Urinary bladder (tissue), 4 donors: Measurements from ENCODE around the gene MRPS5. TPM values are rescaled to one million over a fixed set of nuclear protein-coding genes. Genes with fewer than 3 reads are reported as not detected.
A peak's percentile ranks its signal among the peaks of the same experiment; 100 is the strongest.

Experiments
- DNase-seq: peaks from one replicate; pipeline ENCODE4 v3.0.0-alpha.2; 2015; ENCODE audit errors: extremely low spot score
- H3K27ac ChIP-seq: one replicate; pipeline ENCODE4 v1.5.1; 2013; ENCODE audit warnings: low read depth, mild to moderate bottlenecking, moderate library complexity
- H3K36me3 ChIP-seq: one replicate; pipeline ENCODE4 v1.6.1; 2013; ENCODE audit warnings: mild to moderate bottlenecking, moderate library complexity; ENCODE audit not compliant: insufficient read depth
- H3K4me1 ChIP-seq: one replicate; pipeline ENCODE4 v1.6.1; 2013; ENCODE audit warnings: mild to moderate bottlenecking, moderate library complexity; ENCODE audit not compliant: insufficient read depth
- H3K4me3 ChIP-seq: one replicate; pipeline ENCODE4 v1.5.1; 2013; ENCODE audit warnings: low read depth, low read length
- WGBS: extraction: QIAGEN DNeasy Blood & Tissue Kit; methylation state at CpG from one replicate; pipeline ENCODE4 v1.1.7; 2013; 5-methylcytosine and 5-hydroxymethylcytosine counted together
- polyA plus RNA-seq: library from polyadenylated mRNA; stranded (reverse); fragments of 200-250 nt; gene quantifications from one replicate; pipeline ENCODE4 v1.2.3, GENCODE V29; 2013
- total RNA-seq: library from RNA; depleted of rRNA; stranded (reverse); fragments of >200 nt; gene quantifications from one replicate; pipeline ENCODE4 v1.2.3, GENCODE V29; 2014
- donor health status: healthy with polysubstance abuse.
- donor health status: healthy.

Gene MRPS5
- total RNA-seq: 43.5 TPM
- polyA plus RNA-seq: 49.3 TPM

DNA sequence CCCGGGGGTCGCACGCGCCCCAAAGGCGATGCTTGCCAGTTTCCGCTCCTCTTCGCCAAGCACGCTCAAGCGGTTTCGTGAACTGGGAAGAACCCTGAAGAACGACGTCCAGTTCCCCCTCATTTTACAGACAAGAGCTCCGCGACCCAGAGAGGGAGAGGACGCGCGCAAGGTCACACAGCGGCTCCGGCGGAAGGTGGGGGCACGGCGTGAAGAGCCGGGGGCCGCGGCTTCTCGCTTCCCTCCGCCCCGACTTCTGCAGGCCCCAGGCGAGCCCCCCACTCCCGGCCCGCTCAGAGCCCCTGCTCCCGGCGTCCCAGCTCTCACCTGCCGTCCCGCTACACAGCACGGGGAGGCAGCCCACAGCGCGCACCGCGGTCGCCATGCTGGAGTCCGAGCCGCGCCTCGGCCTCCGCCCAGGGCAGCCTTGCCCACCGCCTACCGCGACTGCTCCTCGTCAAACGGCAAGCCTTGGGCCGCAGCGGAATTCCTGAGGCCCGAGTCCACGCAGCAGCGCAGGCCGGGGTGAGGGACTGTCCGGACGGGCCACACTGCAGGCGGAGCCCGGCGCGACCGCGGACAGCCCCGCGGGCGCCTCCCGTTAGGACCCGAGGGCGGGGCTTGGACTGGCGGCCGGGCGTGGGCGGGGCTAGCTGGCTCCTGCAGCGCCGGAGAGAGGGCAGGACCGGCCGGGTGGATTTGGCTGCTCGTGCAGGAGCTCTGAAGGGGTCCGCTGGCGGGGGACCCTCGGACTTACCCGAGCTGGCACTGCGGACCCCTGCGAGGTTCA is at the start of gene MRPS5:
Gene MRPS5 (minus strand): TSS at position 402 of the 790 bp plus-strand sequence. CDS start 17 bp downstream, at position 385.
- peak within 1 kb of the TSS; percentile 98 for H3K27ac ChIP-seq
- no peaks in the 10 kb centered on the region for H3K36me3 ChIP-seq
- peaks cover 3% of the 10 kb centered on the region for H3K4me1 ChIP-seq
- WGBS: 1% methylated on average over 86 of the region's 86 CpGs
- peak; percentile 0 for DNase-seq
- H3K4me3 ChIP-seq: peak within 1 kb of the TSS; percentile 92

DNA sequence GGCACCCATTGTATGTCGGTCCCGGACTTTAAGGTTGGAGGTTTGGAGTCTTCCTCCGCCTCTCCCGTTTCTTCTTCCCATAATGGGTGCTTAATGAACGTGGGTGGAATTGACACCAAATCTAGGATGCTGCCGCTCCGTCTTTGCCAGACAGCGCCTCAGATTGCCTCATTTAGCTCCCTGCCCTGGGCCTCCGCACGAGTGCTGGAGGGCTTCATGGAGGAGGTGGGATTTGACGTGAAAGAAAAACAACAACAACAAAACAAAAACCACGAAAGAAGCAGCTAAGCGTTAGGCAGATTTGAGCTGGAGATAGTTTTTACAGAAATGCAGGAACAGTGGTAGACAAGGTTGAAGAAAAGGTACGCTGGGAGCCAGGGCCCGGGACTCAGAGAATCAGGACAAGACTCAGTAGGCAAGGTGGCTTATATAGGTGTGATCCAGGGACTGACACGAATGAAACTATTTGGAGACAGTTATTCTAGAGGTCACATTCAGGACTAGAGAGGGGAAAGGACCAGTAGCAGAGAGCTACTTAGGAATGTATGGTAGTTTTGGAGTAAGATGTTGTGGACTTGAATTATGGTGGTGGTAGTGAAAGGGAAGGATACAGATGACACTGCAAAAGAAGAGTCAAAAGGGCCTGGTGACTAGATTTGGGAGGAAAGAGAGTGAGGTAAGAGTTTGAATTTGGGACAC is 44.6 kb upstream of the MRPS5 start:
- WGBS: 8% methylated on average over 16 of the region's 16 CpGs
- Histone ChIP-seq H3K4me3 (peak overlapping the region; percentile 71), H3K36me3 (no peaks in the 10 kb centered on the region), H3K27ac (no peak overlapping the region), H3K4me1 (no peaks in the 10 kb centered on the region)
- no peak for DNase-seq

- H3K27ac ChIP-seq: peak within 1 kb of the TSS; percentile 95
Observed at GRCh38 chr2:95165371-95166064, 43.9 kb upstream of the MRPS5 start, which contains the start of gene ZNF2. TSS of gene ZNF2 (plus strand) at chr2:95165809. CDS start at chr2:95176227, 10,418 bp downstream.

DNA sequence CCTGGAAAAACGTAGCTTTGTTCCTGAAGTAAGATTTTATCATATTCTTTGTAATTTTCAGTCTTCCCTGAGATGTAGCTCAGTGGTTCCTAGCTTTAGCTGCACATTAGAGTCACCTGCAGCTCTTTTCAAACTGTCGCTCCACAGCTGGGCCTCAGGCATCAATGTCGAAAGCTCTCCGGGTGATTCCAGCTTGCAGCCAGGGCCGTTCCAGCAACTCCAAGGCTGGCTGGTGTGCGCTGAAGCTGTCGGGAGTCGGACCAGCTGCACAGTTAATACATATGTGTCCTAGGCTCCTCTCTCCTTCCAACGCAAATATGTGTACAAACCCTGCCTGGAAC is 43.4 kb upstream of the MRPS5 start:
- peak overlapping the region; percentile 95 for H3K27ac ChIP-seq
- peak overlapping the region; percentile 71 for H3K4me3 ChIP-seq
- H3K36me3 ChIP-seq: no peaks in the 10 kb centered on the region
- no peak for DNase-seq
- WGBS: under 1% methylated on average over 9 of the region's 9 CpGs
- H3K4me1 ChIP-seq: no peaks in the 10 kb centered on the region

More at GRCh38 chr2:95165371-95166064, 43.9 kb upstream of the MRPS5 start, which contains the start of gene ZNF2:
- DNase-seq: peak; percentile 99
- Histone ChIP-seq H3K4me3 (peak within 1 kb of the TSS; percentile 71), H3K36me3 (no peaks in the 10 kb centered on the region), H3K4me1 (no peaks in the 10 kb centered on the region)
- under 1% methylated on average over 56 of the region's 56 CpGs for WGBS

DNA sequence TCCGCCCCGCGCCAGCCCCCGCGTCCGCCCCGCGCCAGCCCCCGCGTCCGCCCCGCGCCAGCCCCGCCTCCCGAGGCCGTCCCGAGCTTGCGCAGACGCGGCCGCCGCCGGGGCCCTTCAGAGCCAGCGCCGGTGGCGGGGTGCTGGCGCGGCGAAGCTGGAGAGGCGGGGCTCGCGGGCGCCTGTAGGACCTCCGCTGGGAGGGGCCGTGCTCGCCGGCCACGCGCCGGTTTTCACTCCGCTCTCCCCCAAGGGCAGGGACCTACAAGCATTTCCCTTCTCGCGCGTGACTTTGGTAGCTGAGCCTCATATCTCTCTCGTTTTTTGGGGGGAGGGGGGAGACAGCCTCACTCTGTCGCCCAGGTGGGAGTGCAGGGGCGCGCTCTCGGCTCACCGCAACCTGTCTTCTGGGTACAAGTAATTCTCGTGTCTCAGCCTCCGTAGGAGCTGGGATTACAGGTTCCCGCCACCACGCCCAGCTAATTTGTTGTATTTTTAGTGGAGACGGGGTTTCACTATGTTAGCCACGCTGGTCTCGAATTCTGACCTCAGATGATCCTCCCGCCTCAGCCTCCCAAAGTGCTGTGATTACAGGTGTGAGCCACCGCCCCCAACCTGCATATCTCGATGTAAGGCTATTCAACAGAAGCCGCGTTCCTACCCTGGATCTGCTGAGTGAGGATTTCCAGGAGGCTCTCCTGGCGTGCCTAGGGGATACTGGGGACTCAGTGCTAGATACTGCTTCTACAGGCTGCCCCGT is 38.3 kb upstream of the MRPS5 start, which contains the start of gene ZNF514:
Gene ZNF514 (minus strand): TSS at position 159 of the 760 bp plus-strand sequence. CDS start 6,595 bp downstream, outside the sequence.
- no peaks in the 10 kb centered on the region for H3K36me3 ChIP-seq
- H3K4me1 ChIP-seq: no peaks in the 10 kb centered on the region
- peak within 1 kb of the TSS; percentile 63 for H3K4me3 ChIP-seq
- no peak for DNase-seq
- H3K27ac ChIP-seq: peak within 1 kb of the TSS; percentile 79
- WGBS: 8% methylated on average over 64 of the region's 64 CpGs

GRCh38 chr2:95158891-95159619 is 37.4 kb upstream of the MRPS5 start:
- no peak for DNase-seq
- WGBS: 1% methylated on average over 58 of the region's 58 CpGs
- Histone ChIP-seq H3K4me1 (no peaks in the 10 kb centered on the region), H3K36me3 (no peaks in the 10 kb centered on the region), H3K4me3 (peak overlapping the region; percentile 63), H3K27ac (peak overlapping the region; percentile 48)

DNA sequence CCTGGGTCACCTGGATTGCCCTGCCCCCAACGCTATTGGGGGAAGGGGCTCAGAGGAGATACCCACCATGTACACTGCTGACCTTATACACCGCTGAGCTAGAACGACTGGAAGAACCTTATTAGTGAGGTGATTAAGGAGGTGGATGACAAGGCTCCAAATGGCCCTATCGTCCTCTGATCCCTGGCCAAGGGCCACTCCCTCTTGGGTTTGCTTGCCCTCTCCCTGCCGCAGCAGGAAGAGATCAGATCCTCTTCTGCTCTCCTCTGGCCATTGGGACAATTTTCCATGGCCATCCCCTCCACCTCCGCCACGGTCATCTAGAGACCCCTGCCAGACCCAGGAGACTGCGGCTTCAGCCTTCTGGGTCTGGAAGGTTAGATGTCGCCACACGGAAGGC is 36.8 kb upstream of the MRPS5 start:
- Histone ChIP-seq H3K4me3 (peak overlapping the region; percentile 63), H3K36me3 (no peaks in the 10 kb centered on the region), H3K27ac (no peak overlapping the region), H3K4me1 (no peaks in the 10 kb centered on the region)
- WGBS: 47% methylated on average over 10 of the region's 10 CpGs
- no peak for DNase-seq

- Histone ChIP-seq H3K4me1 (no peaks in the 10 kb centered on the region), H3K4me3 (no peak overlapping the region), H3K36me3 (peaks cover 11% of the 10 kb centered on the region), H3K27ac (no peak overlapping the region)
- 99% methylated on average over 6 of the region's 6 CpGs for WGBS
- DNase-seq: no peak
Observed at GRCh38 chr2:95149397-95149984, 27.9 kb upstream of the MRPS5 start.

- H3K27ac ChIP-seq: no peak overlapping the region
- no peaks in the 10 kb centered on the region for H3K36me3 ChIP-seq
- H3K4me1 ChIP-seq: no peaks in the 10 kb centered on the region
- 97% methylated on average over 2 of the region's 2 CpGs for WGBS
- no peak overlapping the region for H3K4me3 ChIP-seq
- no peak for DNase-seq
Observed at GRCh38 chr2:95143838-95144237, 22.2 kb upstream of the MRPS5 start.

DNA sequence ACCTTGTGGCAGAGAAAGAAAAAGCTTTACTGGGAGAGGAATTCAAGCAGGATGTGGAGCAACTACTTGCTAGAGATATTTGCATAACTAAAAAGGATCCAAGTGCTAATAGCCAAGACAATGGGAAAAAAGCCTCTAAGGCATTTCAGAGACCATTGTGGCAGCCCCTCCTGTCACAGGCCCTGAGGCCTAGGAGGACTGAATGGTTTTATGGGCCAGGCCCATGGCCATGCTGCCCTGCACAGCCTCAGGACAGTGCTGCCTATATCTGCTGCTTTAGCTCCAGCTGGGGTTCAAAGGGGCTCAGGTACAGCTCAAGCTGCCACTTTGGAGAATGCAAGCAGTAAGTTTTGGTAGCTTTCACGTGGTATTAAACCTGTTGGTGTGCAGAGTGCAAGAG is 17.1 kb upstream of the MRPS5 start:
- 83% methylated on average over 1 of the region's 1 CpG for WGBS
- DNase-seq: no peak
- H3K4me3 ChIP-seq: no peak overlapping the region

GRCh38 chr2:95122197-95122551 is 566 bp upstream of the MRPS5 start:
- Histone ChIP-seq H3K4me1 (peaks cover 3% of the 10 kb centered on the region), H3K4me3 (peak overlapping the region; percentile 92), H3K27ac (no peak overlapping the region), H3K36me3 (no peaks in the 10 kb centered on the region)
- no peak for DNase-seq
- 25% methylated on average over 5 of the region's 5 CpGs for WGBS

More for the DNA sequence above, 17.1 kb upstream of the MRPS5 start:
- H3K27ac ChIP-seq: no peak overlapping the region
- H3K4me1 ChIP-seq: no peaks in the 10 kb centered on the region
- H3K36me3 ChIP-seq: no peaks in the 10 kb centered on the region

DNA sequence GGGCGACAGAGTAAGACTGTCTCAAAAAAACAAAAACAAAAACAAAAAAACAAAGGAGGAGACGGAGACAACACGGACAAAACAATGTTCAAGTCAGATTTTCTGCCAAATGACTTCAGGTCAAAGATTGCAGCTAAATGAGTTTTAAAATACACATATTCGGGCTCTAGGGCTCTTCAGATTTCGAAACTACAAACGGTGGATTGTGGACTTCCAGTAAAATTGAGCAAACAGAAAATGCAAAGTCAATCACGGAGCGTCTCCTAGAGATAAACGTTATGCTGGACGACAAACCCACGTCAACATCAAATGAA is 558 bp downstream of the MRPS5 start:
- DNase-seq: no peak
- H3K27ac ChIP-seq: no peak overlapping the region
- H3K36me3 ChIP-seq: no peaks in the 10 kb centered on the region
- H3K4me1 ChIP-seq: peaks cover 3% of the 10 kb centered on the region
- 2% methylated on average over 11 of the region's 11 CpGs for WGBS
- peak overlapping the region; percentile 92 for H3K4me3 ChIP-seq
